Measurements from ENCODE around the gene ARID2. TPM values are rescaled to one million over a fixed set of nuclear protein-coding genes. Genes with fewer than 3 reads are reported as not detected.

Gene ARID2
- total and polyA plus RNA-seq, 9 of the 15 experiments (the other 6 are each of a cell fraction or from before 2014, with no cell fraction given), result 13.4 to 41.6 (median 29.4) TPM

- TF ChIP-seq MED1 (CRISPR knock-in tag; IDR thresholded peaks at IDR 0.05; ENCODE audit: borderline replicate concordance), result no peak
- TF ChIP-seq ZNF174 (CRISPR knock-in tag; IDR thresholded peaks at IDR 0.05), result no peak
- TF ChIP-seq NFRKB (IDR thresholded peaks at IDR 0.05; ENCODE audit: low read depth), result peak; percentile 94
- peak; percentile 67 for TF ChIP-seq MEIS2 (IDR thresholded peaks at IDR 0.05; ENCODE audit: partially characterized antibody)
- no peak for TF ChIP-seq ZNF124 (CRISPR knock-in tag; IDR thresholded peaks at IDR 0.05)
- TF ChIP-seq POU5F1 (IDR thresholded peaks at IDR 0.05; ENCODE audit: borderline replicate concordance, low read depth, low read length, partially characterized antibody), result no peak
- TF ChIP-seq, protein P1, sequence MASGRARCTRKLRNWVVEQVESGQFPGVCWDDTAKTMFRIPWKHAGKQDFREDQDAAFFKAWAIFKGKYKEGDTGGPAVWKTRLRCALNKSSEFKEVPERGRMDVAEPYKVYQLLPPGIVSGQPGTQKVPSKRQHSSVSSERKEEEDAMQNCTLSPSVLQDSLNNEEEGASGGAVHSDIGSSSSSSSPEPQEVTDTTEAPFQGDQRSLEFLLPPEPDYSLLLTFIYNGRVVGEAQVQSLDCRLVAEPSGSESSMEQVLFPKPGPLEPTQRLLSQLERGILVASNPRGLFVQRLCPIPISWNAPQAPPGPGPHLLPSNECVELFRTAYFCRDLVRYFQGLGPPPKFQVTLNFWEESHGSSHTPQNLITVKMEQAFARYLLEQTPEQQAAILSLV (tag; IDR thresholded peaks at IDR 0.05), result no peak
- TF ChIP-seq NCOR1 (IDR thresholded peaks at IDR 0.05), result peak; percentile 91
- TF ChIP-seq RERE (CRISPR knock-in tag; IDR thresholded peaks at IDR 0.05; ENCODE audit: borderline replicate concordance), result no peak
- no peak for TF ChIP-seq ATF2 (CRISPR knock-in tag; IDR thresholded peaks at IDR 0.05)
- peak; percentile 72 for TF ChIP-seq PML (IDR thresholded peaks at IDR 0.05; ENCODE audit: low read length)
- TF ChIP-seq ZNF324 (CRISPR knock-in tag; IDR thresholded peaks at IDR 0.05), result no peak
- no peak for TF ChIP-seq HNRNPK (IDR thresholded peaks at IDR 0.05; ENCODE audit: low read depth, low read length, poor library complexity, severe bottlenecking)
- TF ChIP-seq, protein P2, sequence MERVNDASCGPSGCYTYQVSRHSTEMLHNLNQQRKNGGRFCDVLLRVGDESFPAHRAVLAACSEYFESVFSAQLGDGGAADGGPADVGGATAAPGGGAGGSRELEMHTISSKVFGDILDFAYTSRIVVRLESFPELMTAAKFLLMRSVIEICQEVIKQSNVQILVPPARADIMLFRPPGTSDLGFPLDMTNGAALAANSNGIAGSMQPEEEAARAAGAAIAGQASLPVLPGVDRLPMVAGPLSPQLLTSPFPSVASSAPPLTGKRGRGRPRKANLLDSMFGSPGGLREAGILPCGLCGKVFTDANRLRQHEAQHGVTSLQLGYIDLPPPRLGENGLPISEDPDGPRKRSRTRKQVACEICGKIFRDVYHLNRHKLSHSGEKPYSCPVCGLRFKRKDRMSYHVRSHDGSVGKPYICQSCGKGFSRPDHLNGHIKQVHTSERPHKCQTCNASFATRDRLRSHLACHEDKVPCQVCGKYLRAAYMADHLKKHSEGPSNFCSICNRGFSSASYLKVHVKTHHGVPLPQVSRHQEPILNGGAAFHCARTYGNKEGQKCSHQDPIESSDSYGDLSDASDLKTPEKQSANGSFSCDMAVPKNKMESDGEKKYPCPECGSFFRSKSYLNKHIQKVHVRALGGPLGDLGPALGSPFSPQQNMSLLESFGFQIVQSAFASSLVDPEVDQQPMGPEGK (CRISPR knock-in tag; IDR thresholded peaks at IDR 0.05; ENCODE audit: borderline replicate concordance), result no peak
- no peak for TF ChIP-seq CCAR2 (IDR thresholded peaks at IDR 0.05; ENCODE audit: low read depth, low read length)
- TF ChIP-seq KAT8 (IDR thresholded peaks at IDR 0.05; ENCODE audit: low read depth), result peak; percentile 98
- peak; percentile 17 to 49; a peak in 1 of 4 replicates for TF ChIP-seq TRIM24 (IDR thresholded peaks at IDR 0.05)
- TF ChIP-seq PTTG1 (tag; IDR thresholded peaks at IDR 0.05; ENCODE audit: low read depth), result no peak
These were observed 2.1 kb upstream of the ARID2 start (continued) for GRCh38 chr12:45727301-45727979.
